ENCODE data around the gene RAP1GAP2.

RAP1GAP2 gene

GRCh38 chr17:2947996-2948550, 151.8 kb downstream of the RAP1GAP2 start:
- no peak for DNase-seq (ENCODE audit: low spot score)

GRCh38 chr17:2948721-2949468, 152.7 kb downstream of the RAP1GAP2 start:
- no peak for DNase-seq (ENCODE audit: low spot score)

GRCh38 chr17:2949469-2950044, 153.3 kb downstream of the RAP1GAP2 start:
- DNase-seq (ENCODE audit: low spot score) = no peak

GRCh38 chr17:2950846-2951245, 154.6 kb downstream of the RAP1GAP2 start:
- DNase-seq (ENCODE audit: low spot score) = no peak

- no peak for DNase-seq (ENCODE audit: low spot score)
Measured at GRCh38 chr17:2952174-2952845, 156.1 kb downstream of the RAP1GAP2 start.

GRCh38 chr17:2954898-2955445, 158.7 kb downstream of the RAP1GAP2 start:
- peak; percentile 69 for DNase-seq (ENCODE audit: low spot score)

- no peak for DNase-seq (ENCODE audit: low spot score)
Measured at GRCh38 chr17:2955931-2956582, 159.8 kb downstream of the RAP1GAP2 start.

- DNase-seq (ENCODE audit: low spot score) = no peak
Measured at GRCh38 chr17:2957631-2958286, 161.5 kb downstream of the RAP1GAP2 start.

- no peak for DNase-seq (ENCODE audit: low spot score)
Measured at GRCh38 chr17:2958706-2959222, 162.5 kb downstream of the RAP1GAP2 start.

GRCh38 chr17:2959371-2960130, 163.3 kb downstream of the RAP1GAP2 start:
- no peak for DNase-seq (ENCODE audit: low spot score)

- DNase-seq (ENCODE audit: low spot score) = no peak
Measured at GRCh38 chr17:2961446-2961845, 165.2 kb downstream of the RAP1GAP2 start.

- no peak for DNase-seq (ENCODE audit: low spot score)
Measured at GRCh38 chr17:2962236-2962635, 166.0 kb downstream of the RAP1GAP2 start.

- DNase-seq (ENCODE audit: low spot score) = no peak
Measured at GRCh38 chr17:2962729-2963128, 166.5 kb downstream of the RAP1GAP2 start.

GRCh38 chr17:2963332-2964027, 167.2 kb downstream of the RAP1GAP2 start:
- no peak for DNase-seq (ENCODE audit: low spot score)

GRCh38 chr17:2964028-2964356, 167.8 kb downstream of the RAP1GAP2 start:
- no peak for DNase-seq (ENCODE audit: low spot score)

- no peak for DNase-seq (ENCODE audit: low spot score)
Measured at GRCh38 chr17:2964370-2964769, 168.1 kb downstream of the RAP1GAP2 start.

- DNase-seq (ENCODE audit: low spot score) = no peak
Measured at GRCh38 chr17:2964831-2965230, 168.6 kb downstream of the RAP1GAP2 start.

- peak; percentile 51 for DNase-seq (ENCODE audit: low spot score)
Measured at GRCh38 chr17:2965621-2966595, 169.7 kb downstream of the RAP1GAP2 start.

- no peak for DNase-seq (ENCODE audit: low spot score)
Measured at GRCh38 chr17:2967515-2967914, 171.3 kb downstream of the RAP1GAP2 start.
